Activated CD4-positive, CD25-positive, alpha-beta regulatory T cell treated with anti-CD3 and anti-CD28 coated beads, Interleukin-2, amount 50 U/mL, for 16 hours (primary cell): ENCODE results near the gene ADAMTS16.

Experiments
- DNase-seq: peaks from one replicate; pipeline ENCODE4 v3.0.0-alpha.2; 2020; ENCODE audit warnings: low read depth, low spot score

The ADAMTS16 gene

GRCh38 chr5:5144441-5144840 lies 4.3 kb downstream of the ADAMTS16 start:
- no peak for DNase-seq

- no peak for DNase-seq
Observed at GRCh38 chr5:5145651-5146529, 5.8 kb downstream of the ADAMTS16 start.

- no peak for DNase-seq
Observed at GRCh38 chr5:5146530-5147160, 6.5 kb downstream of the ADAMTS16 start.

GRCh38 chr5:5149154-5149553 lies 9.0 kb downstream of the ADAMTS16 start:
- DNase-seq: no peak

GRCh38 chr5:5150667-5151066 lies 10.5 kb downstream of the ADAMTS16 start:
- no peak for DNase-seq

- DNase-seq: no peak
Observed at GRCh38 chr5:5154733-5155132, 14.6 kb downstream of the ADAMTS16 start.

GRCh38 chr5:5155617-5156016 lies 15.5 kb downstream of the ADAMTS16 start:
- DNase-seq: no peak

GRCh38 chr5:5156471-5157082 lies 16.4 kb downstream of the ADAMTS16 start:
- DNase-seq: no peak

- DNase-seq: no peak
Observed at GRCh38 chr5:5158472-5158895, 18.4 kb downstream of the ADAMTS16 start.

- DNase-seq: no peak
Observed at GRCh38 chr5:5159282-5160103, 19.4 kb downstream of the ADAMTS16 start.

GRCh38 chr5:5164163-5164562 lies 24.0 kb downstream of the ADAMTS16 start:
- no peak for DNase-seq

- DNase-seq: no peak
Observed at GRCh38 chr5:5165541-5166002, 25.4 kb downstream of the ADAMTS16 start.

- DNase-seq: no peak
Observed at GRCh38 chr5:5169466-5169865, 29.3 kb downstream of the ADAMTS16 start.

- no peak for DNase-seq
Observed at GRCh38 chr5:5178136-5178535, 38.0 kb downstream of the ADAMTS16 start.

GRCh38 chr5:5178580-5178979 lies 38.5 kb downstream of the ADAMTS16 start:
- no peak for DNase-seq

- DNase-seq: no peak
Observed at GRCh38 chr5:5179079-5179478, 38.9 kb downstream of the ADAMTS16 start.

GRCh38 chr5:5179597-5179996 lies 39.5 kb downstream of the ADAMTS16 start:
- no peak for DNase-seq

- no peak for DNase-seq
Observed at GRCh38 chr5:5181650-5182324, 41.7 kb downstream of the ADAMTS16 start.

- DNase-seq: no peak
Observed at GRCh38 chr5:5182508-5183188, 42.5 kb downstream of the ADAMTS16 start.

- no peak for DNase-seq
Observed at GRCh38 chr5:5183189-5183699, 43.1 kb downstream of the ADAMTS16 start.
